ENCODE data around the gene TMEM143. TPM values are rescaled to one million over a fixed set of nuclear protein-coding genes. Genes with fewer than 3 reads are reported as not detected.

The TMEM143 gene
- total RNA-seq, 1 donor from 2014 or later: 3.2 TPM

- DNase-seq (ENCODE audit: extremely low spot score in 2 of 2): peak in 1 of 2 donors; percentile 90
- Histone ChIP-seq H3K9me3 (no peaks in the 10 kb centered on the region), H3K36me3 (no peaks in the 10 kb centered on the region), H3K27ac (peak overlapping the region; percentile 98), H3K4me1 (peaks cover 10% of the 10 kb centered on the region), H3K4me3 (peak overlapping the region; percentile 66 to 80), H3K27me3 (no peaks in the 10 kb centered on the region)
- intact Hi-C loops (cut with DNase I): no loop called here
- TF ChIP-seq POLR2AphosphoS5 (IDR thresholded peaks at IDR 0.05; ENCODE audit: insufficient read depth in 1 of 2, low read depth in 1 of 2) (no peak), CTCF (IDR thresholded peaks at IDR 0.05) (no peak), POLR2A (IDR thresholded peaks at IDR 0.05) (no peak)
Measured at GRCh38 chr19:48364598-48365348, 1.0 kb upstream of the TMEM143 start.

DNA sequence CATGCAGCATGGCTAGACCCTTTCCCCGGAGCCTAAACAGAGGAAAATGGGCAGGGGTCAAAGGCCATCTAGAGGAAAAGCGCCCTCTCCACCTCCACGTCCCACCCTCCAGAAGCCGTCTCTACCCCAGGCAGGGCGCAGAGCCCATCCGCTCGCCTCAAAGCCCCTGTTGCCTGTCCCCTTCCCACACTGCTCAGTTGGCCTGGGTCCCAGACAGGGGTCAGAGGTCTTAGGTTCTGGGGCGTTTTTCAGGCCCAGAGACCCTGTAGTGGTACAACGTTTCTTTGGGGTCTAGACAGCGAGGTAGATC, 285 bp downstream of the TMEM143 start:
- H3K36me3 ChIP-seq: no peaks in the 10 kb centered on the region
- peak overlapping the region; percentile 98 for H3K27ac ChIP-seq
- intact Hi-C loops (cut with DNase I): no loop called here
- H3K4me3 ChIP-seq: peak overlapping the region; percentile 66 to 80
- no peaks in the 10 kb centered on the region for H3K27me3 ChIP-seq
- peak in 1 of 2 donors; percentile 88 for DNase-seq (ENCODE audit: extremely low spot score in 2 of 2)
- no peak for TF ChIP-seq POLR2A (IDR thresholded peaks at IDR 0.05)
- TF ChIP-seq CTCF (IDR thresholded peaks at IDR 0.05): no peak
- TF ChIP-seq POLR2AphosphoS5 (IDR thresholded peaks at IDR 0.05; ENCODE audit: insufficient read depth in 1 of 2, low read depth in 1 of 2): no peak
- no peaks in the 10 kb centered on the region for H3K9me3 ChIP-seq
- H3K4me1 ChIP-seq: peaks cover 10% of the 10 kb centered on the region

DNA sequence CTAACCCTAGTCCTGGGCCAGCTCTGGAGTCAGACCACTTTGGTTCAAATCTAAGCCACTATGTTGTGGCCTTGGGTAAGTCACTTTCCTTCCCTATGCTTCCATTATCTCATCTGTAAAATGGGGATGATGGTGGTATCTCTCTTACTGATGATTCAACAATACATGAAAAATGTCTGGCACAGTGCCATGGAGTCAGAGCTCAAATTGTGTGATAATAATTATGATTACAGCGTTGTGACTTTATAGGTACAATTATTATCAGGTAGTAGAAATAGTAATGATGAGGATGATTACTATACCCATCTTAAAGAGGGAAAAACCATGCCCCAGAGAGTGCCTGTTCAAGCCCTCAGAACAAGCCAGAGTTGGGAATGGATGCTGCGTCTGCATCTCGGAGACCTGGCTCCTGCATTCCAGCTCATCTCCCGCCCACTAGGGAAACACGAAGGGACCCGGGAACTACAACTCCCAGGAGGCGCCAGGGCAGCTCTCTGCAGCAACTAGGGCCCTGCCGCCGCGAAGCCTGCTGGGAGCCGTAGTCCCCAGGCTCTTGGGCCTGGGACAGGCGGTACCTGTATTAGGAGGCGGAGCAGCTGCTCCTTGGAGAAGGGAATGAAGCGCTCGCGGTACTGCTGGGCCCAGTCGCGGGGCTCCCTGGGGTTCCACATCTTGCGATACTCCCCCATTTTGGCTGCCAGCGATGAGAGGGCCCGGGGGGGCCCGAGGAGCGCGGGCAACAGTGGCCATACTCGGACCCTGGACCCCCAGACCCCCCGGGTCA, 832 bp downstream of the TMEM143 start:
- no peaks in the 10 kb centered on the region for H3K27me3 ChIP-seq
- peak in 1 of 2 donors; percentile 94 for DNase-seq (ENCODE audit: extremely low spot score in 2 of 2)
- intact Hi-C loops (cut with DNase I): no loop called here
- peak in 1 of 3 experiments; percentile 20 for TF ChIP-seq CTCF (IDR thresholded peaks at IDR 0.05)
- TF ChIP-seq POLR2AphosphoS5 (IDR thresholded peaks at IDR 0.05; ENCODE audit: insufficient read depth in 1 of 2, low read depth in 1 of 2): peak in 1 of 2 donors; percentile 90
- peak in 1 of 2 donors; percentile 8 for TF ChIP-seq POLR2A (IDR thresholded peaks at IDR 0.05)
- H3K4me1 ChIP-seq: peaks cover 10% of the 10 kb centered on the region
- H3K4me3 ChIP-seq: peak overlapping the region; percentile 66 to 80
- peak overlapping the region; percentile 98 for H3K27ac ChIP-seq
- no peaks in the 10 kb centered on the region for H3K36me3 ChIP-seq
- no peaks in the 10 kb centered on the region for H3K9me3 ChIP-seq

DNA sequence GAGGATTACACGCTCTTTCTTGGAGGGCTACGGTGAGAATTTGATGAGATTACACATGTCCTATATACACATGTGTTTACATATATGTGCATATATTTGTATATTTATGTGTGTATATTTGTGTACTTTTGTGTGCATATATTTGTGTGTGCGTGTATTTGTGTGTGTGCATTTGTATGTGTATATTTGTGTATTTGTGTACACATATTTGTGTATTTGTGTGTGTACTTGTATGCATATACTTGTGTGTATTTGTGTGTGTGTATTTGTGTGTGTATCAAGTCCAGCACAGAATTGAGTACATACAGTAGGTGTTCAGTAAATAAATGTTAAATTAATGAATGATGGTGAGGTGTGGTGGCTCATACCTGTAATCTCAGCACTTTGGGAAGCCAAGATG, 1.8 kb downstream of the TMEM143 start:
- intact Hi-C loops (cut with DNase I): no loop called here
- H3K4me3 ChIP-seq: no peak overlapping the region
- H3K4me1 ChIP-seq: peaks cover 10% of the 10 kb centered on the region
- no peak for DNase-seq (ENCODE audit: extremely low spot score in 2 of 2)
- no peaks in the 10 kb centered on the region for H3K36me3 ChIP-seq
- TF ChIP-seq POLR2AphosphoS5 (IDR thresholded peaks at IDR 0.05; ENCODE audit: insufficient read depth in 1 of 2, low read depth in 1 of 2): no peak
- TF ChIP-seq POLR2A (IDR thresholded peaks at IDR 0.05): no peak
- no peak for TF ChIP-seq CTCF (IDR thresholded peaks at IDR 0.05)
- H3K27me3 ChIP-seq: no peaks in the 10 kb centered on the region
- H3K27ac ChIP-seq: no peak overlapping the region
- H3K9me3 ChIP-seq: no peaks in the 10 kb centered on the region

GRCh38 chr19:48359123-48359522, 4.6 kb downstream of the TMEM143 start:
- no peak for TF ChIP-seq POLR2AphosphoS5 (IDR thresholded peaks at IDR 0.05; ENCODE audit: insufficient read depth in 1 of 2, low read depth in 1 of 2)
- TF ChIP-seq POLR2A (IDR thresholded peaks at IDR 0.05): no peak
- intact Hi-C loops (cut with DNase I): no loop called here

More at GRCh38 chr19:48359123-48359522, 4.6 kb downstream of the TMEM143 start:
- Histone ChIP-seq H3K9me3 (no peaks in the 10 kb centered on the region), H3K4me3 (no peak overlapping the region), H3K4me1 (peaks cover 5% of the 10 kb centered on the region), H3K36me3 (no peaks in the 10 kb centered on the region), H3K27ac (no peak overlapping the region), H3K27me3 (no peaks in the 10 kb centered on the region)
- DNase-seq (ENCODE audit: extremely low spot score in 2 of 2): no peak
